ENCODE data around the gene ERAS.

GRCh38 chrX:48782216-48782615, 44.1 kb upstream of the ERAS start:
- no peak for TF ChIP-seq POLR2A (IDR thresholded peaks at IDR 0.05; ENCODE audit: low read depth, low read length)
- no peak for TF ChIP-seq POLR2AphosphoS5 (IDR thresholded peaks at IDR 0.05; ENCODE audit: low read depth, low read length)
- no peak for TF ChIP-seq TAF1 (IDR thresholded peaks at IDR 0.05; ENCODE audit: borderline replicate concordance, low read depth, low read length)
